Endothelial cell of umbilical vein (primary cell): ENCODE measurements around the gene PRDM16. TPM values are rescaled to one million over a fixed set of nuclear protein-coding genes. Genes with fewer than 3 reads are reported as not detected.

ENCODE experiments used
- BruUV-seq: library from RNA; stranded (reverse); fragments of 400-500 nt; replicated peaks from 2 replicates; lab custom pipeline; 2021; lab: Mats Ljungman, UMichigan
- CTCF ChIA-PET: fragments of 300-600, 350-600 bp; sonication (Branson Sonifier 250); formaldehyde crosslinking; loops from one replicate; lab custom pipeline; 2021; ENCODE audit warnings: antibody characterized with exemption, inconsistent platforms; lab: Charles Lee
- POLR2A ChIA-PET: fragments of 300-600, 350-600 bp; sonication (Branson Sonifier 250); formaldehyde crosslinking; loops from one replicate; lab custom pipeline; 2021; ENCODE audit warnings: antibody characterized with exemption, inconsistent platforms; lab: Charles Lee
- DNase-seq: peaks from one replicate; pipeline ENCODE4 v3.0.0-alpha.2; 2011; ENCODE audit warnings: low read depth, low spot score
- FAIRE-seq: peaks from 2 replicates; lab custom pipeline; 2011; peaks lifted over from hg19 to GRCh38; lab: Jason Lieb, UNC
- H2AFZ ChIP-seq: 2 replicates; pipeline ENCODE4 v1.6.0; 2012; ENCODE audit warnings: low read depth, low read length, control low read depth, inconsistent platforms
- H3K27ac ChIP-seq: 2 replicates; pipeline ENCODE4 v1.5.1; 2011; ENCODE audit warnings: low read depth, mild to moderate bottlenecking, control low read depth, low read length, moderate library complexity; ENCODE audit not compliant: insufficient read depth
- H3K27me3 ChIP-seq, 2 experiments: 2 replicates each; pipeline versions ENCODE4 v1.6.0 to v1.6.1; 2011; ENCODE audit warnings: low read length in 2 of 2, mixed read lengths in 1 of 2; ENCODE audit not compliant: control insufficient read depth in 2 of 2, insufficient read depth in 2 of 2
- H3K36me3 ChIP-seq, 2 experiments: 2 replicates in 1 of 2; 3 replicates in 1 of 2; pipeline ENCODE4 v1.5.1; 2011; ENCODE audit warnings: low read length in 2 of 2, mild to moderate bottlenecking in 1 of 2, moderate library complexity in 1 of 2; ENCODE audit not compliant: control insufficient read depth in 2 of 2, insufficient read depth in 2 of 2; ENCODE audit errors: extremely low read depth in 1 of 2
- H3K4me1 ChIP-seq: 3 replicates; pipeline ENCODE4 v1.5.1; 2011; ENCODE audit warnings: mild to moderate bottlenecking, low read length; ENCODE audit not compliant: control insufficient read depth, insufficient read depth; ENCODE audit errors: extremely low read depth
- H3K4me2 ChIP-seq: 2 replicates; pipeline ENCODE4 v1.6.1; 2011; ENCODE audit warnings: low read length, control low read depth, mixed read lengths; ENCODE audit not compliant: insufficient read depth
- H3K4me3 ChIP-seq, 3 experiments: fragments of 200-600 bp in 1 of 3; sonication (generic), shearing (Covaris generic) in 1 of 3; replicated peaks in 1 of 3; 2 replicates each; pipeline ENCODE4 v1.5.1; 2011 to 2016; ENCODE audit warnings: control low read depth in 3 of 3, low read length in 3 of 3, mild to moderate bottlenecking in 2 of 3, inconsistent platforms in 1 of 3, low read depth in 1 of 3, moderate library complexity in 1 of 3; ENCODE audit not compliant: insufficient read depth in 1 of 3
- H3K79me2 ChIP-seq: 2 replicates; pipeline ENCODE4 v1.6.0; 2012; ENCODE audit warnings: low read length, inconsistent platforms; ENCODE audit not compliant: control insufficient read depth, insufficient read depth
- H3K9ac ChIP-seq: replicated peaks from 2 replicates; pipeline ENCODE3; 2011; ENCODE audit warnings: low read length, control low read depth; ENCODE audit not compliant: insufficient read depth; ENCODE audit errors: extremely low read depth
- H3K9me1 ChIP-seq: replicated peaks from 3 replicates; pipeline ENCODE4 v1.6.0; 2011; ENCODE audit warnings: mild to moderate bottlenecking, low read length; ENCODE audit not compliant: control insufficient read depth, insufficient read depth; ENCODE audit errors: extremely low read depth
- H3K9me3 ChIP-seq: replicated peaks from 2 replicates; pipeline ENCODE4 v1.5.1; 2012; ENCODE audit warnings: low read length, inconsistent platforms; ENCODE audit not compliant: control insufficient read depth, insufficient read depth
- H4K20me1 ChIP-seq: replicated peaks from 2 replicates; pipeline ENCODE3; 2011; ENCODE audit warnings: mild to moderate bottlenecking, low read length; ENCODE audit not compliant: control insufficient read depth, insufficient read depth; ENCODE audit errors: extremely low read depth
- CTCF ChIP-seq, 2 donors: IDR thresholded peaks; 1 replicate in 1 of 2; 2 replicates in 1 of 2; pipeline ENCODE4 v1.5.1; 2011; ENCODE audit warnings: low read length in 2 of 2, mild to moderate bottlenecking in 2 of 2, moderate library complexity in 2 of 2, control low read depth in 1 of 2, inconsistent platforms in 1 of 2, low read depth in 1 of 2; ENCODE audit not compliant: insufficient read depth in 1 of 2; ENCODE audit errors: extremely low read depth in 1 of 2
- EZH2 ChIP-seq: IDR thresholded peaks from 2 replicates; pipeline ENCODE4 v1.6.1; 2012; ENCODE audit warnings: borderline replicate concordance, low read depth, mild to moderate bottlenecking, moderate library complexity, low read length, inconsistent platforms; ENCODE audit not compliant: severe bottlenecking
- FOS ChIP-seq: IDR thresholded peaks from 2 replicates; pipeline ENCODE4 v1.6.1; 2011; ENCODE audit warnings: mild to moderate bottlenecking, low read length, moderate library complexity, borderline replicate concordance; ENCODE audit not compliant: insufficient read depth
- GATA2 ChIP-seq: IDR thresholded peaks from 2 replicates; pipeline ENCODE4 v1.7.0; 2011; ENCODE audit warnings: low read depth, mild to moderate bottlenecking, moderate library complexity, mixed read lengths, low read length; ENCODE audit not compliant: insufficient read length, insufficient read depth
- JUN ChIP-seq: IDR thresholded peaks from 2 replicates; pipeline ENCODE4 v1.6.1; 2011; ENCODE audit warnings: borderline replicate concordance, low read depth; ENCODE audit not compliant: insufficient read length, insufficient read depth
- MYC ChIP-seq: IDR thresholded peaks from one replicate; pipeline ENCODE4 v1.6.1; 2011; ENCODE audit warnings: mild to moderate bottlenecking, low read depth, low read length
- dilution Hi-C: fragments of 300-500 bp; cut with MboI; formaldehyde crosslinking; loops from one replicate; pipeline ENCODE4 v1.15.0; 2019; ENCODE audit warnings: low sequenced_read_pairs; ENCODE audit not compliant: extremely low pct_ligation_motif_present
- intact Hi-C: fragments of 100-400 bp; cut with micrococcal nuclease; formaldehyde crosslinking; loops from one replicate; pipeline ENCODE4 v1.10.0; 2022
- polyA plus RNA-seq, 4 experiments: library from polyadenylated mRNA; depleted of rRNA in 3 of 4; stranded (reverse) in 3 of 4; unstranded in 1 of 4; fragments of >200 nt; gene quantifications; 2 replicates each; pipeline versions ENCODE4 v1.2.1 to v1.2.3, GENCODE V29; 2011 to 2012; ENCODE audit warnings: missing spikeins in 1 of 4
- total RNA-seq: library from RNA; stranded (reverse); gene quantifications from 2 replicates; pipeline ENCODE4 v1.2.3, GENCODE V29; 2021

PRDM16 gene
- total and polyA plus RNA-seq, 2 donors (not counting 3 experiments of a cell fraction or from before 2014, with no cell fraction given): not detected

GRCh38 chr1:3033040-3033789 is 35.8 kb upstream of the PRDM16 start:
- FAIRE-seq (no peak), DNase-seq (no peak)
- Histone ChIP-seq H2AFZ (no peak overlapping the region), H3K9me3 (peaks cover under 1% of the 10 kb centered on the region), H3K4me1 (no peaks in the 10 kb centered on the region), H3K4me3 (no peak overlapping the region), H3K79me2 (no peaks in the 10 kb centered on the region), H3K4me2 (no peak overlapping the region), H3K9me1 (no peaks in the 10 kb centered on the region), H3K27ac (no peak overlapping the region), H3K36me3 (no peaks in the 10 kb centered on the region), H3K9ac (no peak overlapping the region), H4K20me1 (no peaks in the 10 kb centered on the region), H3K27me3 (no peaks in the 10 kb centered on the region)
- CTCF ChIA-PET: no interaction called here
- TF ChIP-seq JUN (no peak), EZH2 (no peak), CTCF (IDR thresholded peaks at IDR 0.05; ENCODE audit: extremely low read depth in 1 of 2, insufficient read depth in 1 of 2, low read depth in 1 of 2, low read length in 2 of 2) (no peak), GATA2 (no peak), FOS (no peak), MYC (no peak)
- BruUV-seq: no TSS peak
- POLR2A ChIA-PET: no interaction called here
- intact Hi-C loops: no loop called here
- dilution Hi-C loops: no loop called here
